Peyer's patch (tissue), 4 donors: ENCODE data around the gene SCGB2B2. TPM values are rescaled to one million over a fixed set of nuclear protein-coding genes. Genes with fewer than 3 reads are reported as not detected.

Experiments
- DNase-seq, 3 donors: peaks; one replicate each; pipeline ENCODE4 v3.0.0-alpha.2; 2017 to 2019
- H3K27ac ChIP-seq, 4 donors: fragments of 200-600 bp; sonication (generic); one replicate each; pipeline ENCODE4 v1.5.1; 2016 to 2019
- H3K27me3 ChIP-seq, 2 donors: fragments of 200-600 bp; sonication (generic); one replicate each; pipeline ENCODE4 v1.5.1; 2019
- H3K36me3 ChIP-seq, 3 donors: fragments of 200-600 bp; sonication (generic); one replicate each; pipeline ENCODE4 v1.5.1; 2016 to 2019
- H3K4me1 ChIP-seq, 4 donors: fragments of 200-600 bp; sonication (generic); one replicate each; pipeline ENCODE4 v1.5.1; 2016 to 2019
- H3K4me3 ChIP-seq, 4 donors: fragments of 200-600 bp; sonication (generic); 1 replicate in 3 of 4; 2 replicates in 1 of 4; pipeline ENCODE4 v1.5.1; 2016 to 2019; ENCODE audit warnings: mild to moderate bottlenecking in 1 of 4
- H3K9me3 ChIP-seq, 4 donors: fragments of 200-600 bp; sonication (generic); one replicate each; pipeline ENCODE4 v1.5.1; 2016 to 2019; ENCODE audit warnings: mild to moderate bottlenecking in 1 of 4
- POLR2A ChIP-seq, 2 donors: fragments of 450-650 bp; IDR thresholded peaks; one replicate each; pipeline ENCODE4 v1.5.1; 2017; ENCODE audit warnings: antibody characterized with exemption in 2 of 2, mild to moderate bottlenecking in 2 of 2, moderate library complexity in 2 of 2
- total RNA-seq, 4 donors: library from RNA; depleted of rRNA; stranded (reverse); fragments of >200 nt; gene quantifications; one replicate each; pipeline ENCODE4 v1.1.0, GENCODE V29; 2016
- TF ChIP-seq, protein P1 (sequence below), 6 experiments: fragments of 450-650 bp in 4 of 6; fragments of 200-600 bp in 2 of 6; sonication (generic) in 1 of 6; IDR thresholded peaks; one replicate each; pipeline ENCODE4 v1.5.1; 2017 to 2019; ENCODE audit warnings: antibody characterized with exemption in 6 of 6, mild to moderate bottlenecking in 3 of 6, moderate library complexity in 1 of 6

The SCGB2B2 gene
- total RNA-seq, 4 donors from 2014 or later: 0.35 to 1.6 (median 1.5) TPM; not detected in 1

DNA sequence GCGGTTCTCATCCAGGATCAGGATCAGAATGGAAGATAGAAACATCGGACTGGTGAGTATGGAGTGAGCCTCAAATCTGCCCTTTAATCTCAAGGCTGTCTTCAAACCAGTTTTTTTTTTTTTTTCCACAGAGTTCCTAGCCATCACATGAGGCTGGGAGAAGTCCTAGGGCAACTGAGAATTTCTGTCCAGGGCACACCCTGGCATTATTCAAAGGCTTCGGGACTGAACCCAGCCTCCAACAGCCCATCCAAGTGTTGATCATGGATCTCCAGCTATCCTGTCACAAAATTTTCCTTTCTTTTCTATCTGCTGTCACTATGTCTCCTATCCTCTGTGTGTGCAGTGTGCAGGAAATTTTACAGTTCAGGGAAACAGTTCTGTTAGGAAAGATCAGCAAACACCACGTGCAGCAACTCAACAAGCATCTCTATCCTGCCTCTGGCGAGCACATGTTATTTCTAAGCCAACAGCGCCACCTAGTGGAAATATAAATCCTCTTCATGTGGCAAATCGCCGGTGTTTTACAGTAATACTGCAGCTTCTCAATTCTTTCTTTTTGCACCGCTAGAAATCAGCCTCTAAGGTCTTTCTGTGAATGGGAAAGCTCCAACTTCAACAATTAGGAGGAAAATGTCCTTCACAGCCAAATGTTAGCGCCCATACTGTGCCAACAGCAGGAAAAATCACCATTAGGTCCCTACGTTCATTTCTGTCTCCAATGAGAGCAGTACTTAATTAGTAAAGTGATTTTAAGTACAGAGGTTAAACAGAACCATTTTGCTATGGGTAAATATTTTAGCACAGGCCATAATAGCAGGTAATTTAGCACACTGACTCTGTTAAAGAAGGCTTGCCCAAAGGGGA lies 35.7 kb upstream of the SCGB2B2 start:
- TF ChIP-seq POLR2A (IDR thresholded peaks at IDR 0.05): no peak
- TF ChIP-seq, protein P1, sequence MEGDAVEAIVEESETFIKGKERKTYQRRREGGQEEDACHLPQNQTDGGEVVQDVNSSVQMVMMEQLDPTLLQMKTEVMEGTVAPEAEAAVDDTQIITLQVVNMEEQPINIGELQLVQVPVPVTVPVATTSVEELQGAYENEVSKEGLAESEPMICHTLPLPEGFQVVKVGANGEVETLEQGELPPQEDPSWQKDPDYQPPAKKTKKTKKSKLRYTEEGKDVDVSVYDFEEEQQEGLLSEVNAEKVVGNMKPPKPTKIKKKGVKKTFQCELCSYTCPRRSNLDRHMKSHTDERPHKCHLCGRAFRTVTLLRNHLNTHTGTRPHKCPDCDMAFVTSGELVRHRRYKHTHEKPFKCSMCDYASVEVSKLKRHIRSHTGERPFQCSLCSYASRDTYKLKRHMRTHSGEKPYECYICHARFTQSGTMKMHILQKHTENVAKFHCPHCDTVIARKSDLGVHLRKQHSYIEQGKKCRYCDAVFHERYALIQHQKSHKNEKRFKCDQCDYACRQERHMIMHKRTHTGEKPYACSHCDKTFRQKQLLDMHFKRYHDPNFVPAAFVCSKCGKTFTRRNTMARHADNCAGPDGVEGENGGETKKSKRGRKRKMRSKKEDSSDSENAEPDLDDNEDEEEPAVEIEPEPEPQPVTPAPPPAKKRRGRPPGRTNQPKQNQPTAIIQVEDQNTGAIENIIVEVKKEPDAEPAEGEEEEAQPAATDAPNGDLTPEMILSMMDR (IDR thresholded peaks at IDR 0.05): peak; percentile 67 to 93 (median 83)
- no peaks in the 10 kb centered on the region for H3K36me3 ChIP-seq
- peak in 2 of 3 donors; percentile 35 to 79 for DNase-seq
- H3K27me3 ChIP-seq: no peaks in the 10 kb centered on the region
- H3K4me1 ChIP-seq: no peaks in the 10 kb centered on the region
- no peak overlapping the region for H3K27ac ChIP-seq
- peaks cover 0 to 3% (median 0%) of the 10 kb centered on the region in 4 donors for H3K9me3 ChIP-seq
- no peak overlapping the region for H3K4me3 ChIP-seq

DNA sequence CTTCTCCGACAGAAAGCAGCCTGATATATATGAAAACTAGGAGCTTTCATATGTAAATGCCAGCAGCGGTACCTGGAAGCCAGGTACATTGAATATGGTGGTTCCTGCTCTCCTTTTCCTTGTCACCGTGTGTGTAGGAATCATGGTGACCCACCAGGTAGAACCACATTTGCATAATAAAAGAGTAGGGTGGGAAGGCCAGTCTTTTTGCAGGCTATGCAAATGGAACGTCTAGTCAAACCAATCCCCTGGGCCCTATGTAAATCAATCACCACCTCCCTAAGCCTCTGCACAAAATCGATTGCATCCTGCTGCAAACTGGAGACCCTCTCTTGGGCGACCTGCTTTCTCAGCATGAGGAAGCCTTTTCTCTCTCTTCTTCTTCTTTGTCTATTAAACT lies 34.9 kb upstream of the SCGB2B2 start:
- H3K27ac ChIP-seq: no peak overlapping the region
- no peaks in the 10 kb centered on the region for H3K36me3 ChIP-seq
- no peaks in the 10 kb centered on the region for H3K4me1 ChIP-seq
- peaks cover 0 to 3% (median 0%) of the 10 kb centered on the region in 4 donors for H3K9me3 ChIP-seq
- TF ChIP-seq, protein P1 (IDR thresholded peaks at IDR 0.05): no peak
- TF ChIP-seq POLR2A (IDR thresholded peaks at IDR 0.05): no peak
- no peaks in the 10 kb centered on the region for H3K27me3 ChIP-seq
- H3K4me3 ChIP-seq: no peak overlapping the region
- DNase-seq: no peak

DNA sequence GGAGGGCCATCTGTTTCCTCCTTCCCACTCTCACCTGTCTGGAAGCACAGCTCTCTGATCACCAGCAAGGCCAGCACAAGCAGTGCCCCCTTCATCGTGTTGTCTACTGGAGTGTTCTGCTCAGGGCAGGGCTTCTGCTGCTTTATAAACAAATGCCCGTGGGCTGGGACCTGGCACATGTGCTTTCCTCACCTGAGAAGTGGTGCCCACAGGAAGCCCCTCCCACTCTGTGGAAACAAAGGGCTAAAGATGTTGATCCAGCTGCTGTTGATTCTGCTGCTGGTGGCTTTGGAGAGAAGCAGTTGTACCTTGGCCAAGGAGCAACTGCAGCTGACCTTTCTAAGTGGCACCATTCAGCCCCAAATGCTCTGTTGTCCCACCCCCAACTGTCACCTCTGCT lies 30.7 kb upstream of the SCGB2B2 start:
- H3K4me1 ChIP-seq: no peaks in the 10 kb centered on the region
- H3K27ac ChIP-seq: no peak overlapping the region
- TF ChIP-seq POLR2A (IDR thresholded peaks at IDR 0.05): no peak
- TF ChIP-seq, protein P1 (IDR thresholded peaks at IDR 0.05): no peak
- no peaks in the 10 kb centered on the region for H3K27me3 ChIP-seq
- H3K9me3 ChIP-seq: no peaks in the 10 kb centered on the region
- no peaks in the 10 kb centered on the region for H3K36me3 ChIP-seq
- DNase-seq: no peak
- H3K4me3 ChIP-seq: no peak overlapping the region

DNA sequence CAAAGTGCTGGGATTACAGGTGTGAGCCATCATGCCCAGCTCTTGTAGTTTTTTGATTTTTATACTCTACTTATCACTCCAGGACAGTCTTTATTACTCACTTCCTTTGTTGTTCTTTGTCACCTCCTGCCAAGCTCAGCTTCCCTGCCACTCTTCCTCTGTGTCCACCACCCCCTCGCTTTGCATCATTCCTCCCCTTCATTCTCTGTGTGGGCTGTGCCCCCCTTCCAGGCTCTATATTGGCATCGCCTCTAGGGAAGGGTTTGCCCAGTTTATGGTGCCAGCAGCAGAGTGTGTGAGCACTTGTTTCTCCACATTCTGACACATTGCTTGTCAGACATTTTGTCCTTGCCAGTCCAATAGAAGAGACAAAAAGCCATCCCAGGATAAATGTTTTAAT lies 15.6 kb upstream of the SCGB2B2 start:
- Histone ChIP-seq H3K27me3 (no peaks in the 10 kb centered on the region), H3K9me3 (peaks cover 0 to 3% (median 1%) of the 10 kb centered on the region in 4 donors), H3K4me3 (no peak overlapping the region), H3K36me3 (no peaks in the 10 kb centered on the region), H3K4me1 (no peaks in the 10 kb centered on the region), H3K27ac (no peak overlapping the region)
- no peak for TF ChIP-seq POLR2A (IDR thresholded peaks at IDR 0.05)
- DNase-seq: no peak

DNA sequence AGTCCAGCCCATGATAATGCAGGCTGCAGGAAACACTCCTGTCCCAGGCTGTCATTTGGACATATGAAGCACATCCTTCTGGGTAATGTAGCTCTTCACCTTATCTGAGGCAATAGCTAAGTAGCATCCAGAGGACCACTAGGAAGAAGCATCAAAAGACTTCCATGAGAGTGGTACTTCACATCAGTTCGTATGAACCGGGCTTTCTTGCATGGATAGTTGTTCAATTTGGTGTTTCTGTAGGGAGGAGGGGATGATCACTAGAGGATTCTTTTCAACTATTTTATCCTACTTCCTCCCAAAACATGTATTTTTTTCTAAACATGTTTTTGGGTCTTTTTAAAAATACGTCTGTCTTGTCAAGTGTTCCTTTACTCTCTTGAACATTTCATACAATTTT lies 13.4 kb upstream of the SCGB2B2 start:
- no peak for TF ChIP-seq POLR2A (IDR thresholded peaks at IDR 0.05)
- TF ChIP-seq, protein P1 (IDR thresholded peaks at IDR 0.05): no peak
- H3K9me3 ChIP-seq: peaks cover 0 to 19% (median 11%) of the 10 kb centered on the region in 4 donors
- no peaks in the 10 kb centered on the region for H3K27me3 ChIP-seq
- no peaks in the 10 kb centered on the region for H3K4me1 ChIP-seq
- no peak overlapping the region for H3K4me3 ChIP-seq
- DNase-seq: no peak
- H3K36me3 ChIP-seq: no peaks in the 10 kb centered on the region
- H3K27ac ChIP-seq: no peak overlapping the region

DNA sequence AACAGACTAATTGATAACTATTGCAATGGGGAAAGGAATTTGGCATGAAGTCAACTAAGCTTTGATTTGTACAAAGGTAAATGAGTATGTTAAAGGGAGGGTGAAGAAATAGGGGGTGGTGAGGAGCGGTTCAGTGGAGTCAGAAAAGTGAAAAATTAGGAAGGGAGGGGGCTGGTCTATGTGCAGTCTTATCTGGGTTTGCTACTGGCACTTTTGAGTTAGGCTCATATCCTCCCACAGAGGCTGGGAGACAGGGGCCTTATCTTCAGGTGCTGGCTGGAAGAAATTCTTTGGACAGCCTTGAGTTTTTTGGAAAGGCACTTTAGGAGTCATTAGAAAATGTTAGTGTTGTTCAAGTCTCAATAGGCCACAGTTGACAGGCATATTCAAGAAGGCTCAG lies 11.6 kb upstream of the SCGB2B2 start:
- Histone ChIP-seq H3K4me1 (no peaks in the 10 kb centered on the region), H3K36me3 (peaks cover 0 to 13% (median 0%) of the 10 kb centered on the region in 3 donors), H3K4me3 (no peak overlapping the region), H3K27ac (no peak overlapping the region), H3K9me3 (peaks cover 0 to 32% (median 15%) of the 10 kb centered on the region in 4 donors), H3K27me3 (no peaks in the 10 kb centered on the region)
- no peak for TF ChIP-seq POLR2A (IDR thresholded peaks at IDR 0.05)
- TF ChIP-seq, protein P1 (IDR thresholded peaks at IDR 0.05): no peak
- no peak for DNase-seq
